GM19468 (cell line): ENCODE results near the gene ZNF592.
A peak's percentile ranks its signal among the peaks of the same experiment; 100 is the strongest.
"Not testable (repeated sequence)": the region's sequence is repeated elsewhere in the genome, so short reads cannot be mapped to it uniquely, and the experiment has no call there.

Experiments used
- ATAC-seq: cut with Tn5 transposase; IDR thresholded peaks from one replicate; pipeline ENCODE4 v1.9.1; 2021; ENCODE audit warnings: mild to moderate bottlenecking, moderate library complexity, moderate number of reproducible peaks; ENCODE audit not compliant: unreplicated experiment; ENCODE audit errors: extremely low read depth

ZNF592 gene

GRCh38 chr15:84748274-84749110 lies at the start of gene ZNF592:
TSS of gene ZNF592 (plus strand) at chr15:84748592. CDS start at chr15:84782676, 34,084 bp downstream.
- ATAC-seq, result peak; percentile 29

GRCh38 chr15:84699538-84700191 lies 48.7 kb upstream of the ZNF592 start:
- no peak for ATAC-seq

GRCh38 chr15:84702961-84703482 lies 45.4 kb upstream of the ZNF592 start:
- no peak for ATAC-seq

GRCh38 chr15:84703808-84704207 lies 44.6 kb upstream of the ZNF592 start:
- ATAC-seq, result no peak

GRCh38 chr15:84714372-84714771 lies 34.0 kb upstream of the ZNF592 start:
- no peak for ATAC-seq

- no peak for ATAC-seq
These were observed 33.6 kb upstream of the ZNF592 start for GRCh38 chr15:84714821-84715220.

GRCh38 chr15:84715441-84716035 lies 32.9 kb upstream of the ZNF592 start:
- ATAC-seq, result no peak

GRCh38 chr15:84716036-84716732 lies 32.2 kb upstream of the ZNF592 start, which contains the start of gene SEC11A:
TSS of gene SEC11A (minus strand) at chr15:84716139. CDS start at chr15:84716075, 64 bp downstream.
- peak; percentile 87 for ATAC-seq

GRCh38 chr15:84721371-84721770 lies 27.0 kb upstream of the ZNF592 start:
- ATAC-seq, result no peak

- no peak for ATAC-seq
These were observed 25.8 kb upstream of the ZNF592 start for GRCh38 chr15:84722628-84723027.

- ATAC-seq, result peak; percentile 59
These were observed 23.3 kb upstream of the ZNF592 start for GRCh38 chr15:84725001-84725491.

GRCh38 chr15:84727429-84727828 lies 21.0 kb upstream of the ZNF592 start:
- ATAC-seq, result no peak

GRCh38 chr15:84731774-84732173 lies 16.6 kb upstream of the ZNF592 start:
- ATAC-seq, result no peak

GRCh38 chr15:84734794-84735479 lies 13.5 kb upstream of the ZNF592 start:
- peak; percentile 64 for ATAC-seq

- not testable (repeated sequence) for ATAC-seq
These were observed 12.8 kb upstream of the ZNF592 start for GRCh38 chr15:84735480-84736061.

- ATAC-seq, result no peak
These were observed 12.0 kb upstream of the ZNF592 start for GRCh38 chr15:84736375-84736774.

GRCh38 chr15:84737005-84737404 lies 11.4 kb upstream of the ZNF592 start:
- ATAC-seq, result no peak

GRCh38 chr15:84740691-84741090 lies 7.7 kb upstream of the ZNF592 start:
- no peak for ATAC-seq

GRCh38 chr15:84741121-84741520 lies 7.3 kb upstream of the ZNF592 start:
- no peak for ATAC-seq
